ENCODE results near the gene KLK2.
"Not testable (repeated sequence)": the region's sequence is repeated elsewhere in the genome, so short reads cannot be mapped to it uniquely, and the experiment has no call there.

KLK2 gene

DNA sequence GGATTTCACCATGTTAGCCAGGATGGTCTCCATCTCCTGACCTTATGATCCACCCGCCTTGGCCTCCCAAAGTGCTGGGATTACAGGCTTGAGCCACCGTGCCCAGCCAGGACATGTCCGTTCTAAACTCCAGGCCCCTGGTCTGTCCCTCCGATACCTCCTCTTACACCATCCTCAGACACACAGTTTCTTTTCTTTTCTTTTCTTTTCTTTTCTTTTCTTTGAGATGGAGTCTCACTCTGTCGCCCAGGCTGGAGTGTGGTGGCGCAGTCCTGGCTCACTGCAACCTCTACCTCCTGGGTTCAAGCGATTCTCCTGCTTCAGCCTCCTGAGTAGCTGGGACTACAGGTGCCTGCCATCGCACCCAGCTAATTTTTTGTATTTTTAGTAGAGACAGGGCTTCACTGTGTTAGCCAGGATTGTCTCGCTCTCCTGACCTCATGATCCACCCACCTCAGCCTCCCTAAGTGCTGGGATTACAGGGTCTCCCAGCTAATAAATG lies 22.9 kb downstream of the KLK2 start:
- not testable (repeated sequence) for DNase-seq

DNA sequence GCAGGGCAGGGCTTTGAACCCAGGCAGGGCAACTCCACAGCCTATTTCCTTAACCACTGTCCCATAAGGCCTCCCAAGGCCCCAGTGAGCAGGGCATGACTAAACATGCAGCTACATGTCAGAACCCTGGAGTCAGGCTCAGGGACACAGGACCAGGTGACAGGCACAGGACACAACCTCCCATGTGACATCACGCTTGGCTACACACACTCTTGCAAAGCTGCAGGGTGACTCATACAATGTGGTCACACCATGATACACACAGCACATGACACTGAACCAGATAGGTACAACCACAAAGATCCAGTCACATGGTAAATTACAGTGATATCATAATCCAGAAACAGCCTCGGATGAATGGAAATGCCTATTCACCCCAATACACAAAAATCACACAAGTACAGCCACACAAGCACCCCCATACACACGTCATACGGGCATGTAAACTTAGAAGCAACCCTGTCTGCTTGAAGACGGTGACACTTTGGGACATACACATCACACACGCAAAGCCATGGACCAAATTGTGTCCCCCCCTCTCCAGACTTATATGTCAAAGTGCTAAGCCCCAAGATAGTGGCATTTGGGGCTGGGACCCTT lies 23.5 kb downstream of the KLK2 start:
- DNase-seq = no peak

DNA sequence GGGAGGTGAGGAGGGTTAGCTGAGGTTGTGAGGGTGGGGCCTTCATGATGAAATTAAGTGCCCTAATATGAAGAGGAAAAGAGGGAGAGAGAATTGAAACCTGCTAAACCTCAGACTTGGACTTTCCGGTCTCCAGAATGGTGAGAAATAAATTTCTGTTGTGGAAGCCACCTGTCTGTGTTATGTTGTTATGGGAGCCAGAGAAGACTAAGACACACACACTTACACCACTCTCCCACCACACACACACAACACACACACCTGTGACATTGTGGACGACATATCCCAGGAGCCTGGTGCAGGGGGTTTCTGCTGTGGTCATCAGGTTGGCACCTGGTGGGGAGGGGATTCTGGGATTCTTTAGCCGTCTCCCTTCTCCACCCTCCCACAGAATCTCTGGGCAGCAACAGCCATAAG lies 24.0 kb downstream of the KLK2 start:
- no peak for DNase-seq

DNA sequence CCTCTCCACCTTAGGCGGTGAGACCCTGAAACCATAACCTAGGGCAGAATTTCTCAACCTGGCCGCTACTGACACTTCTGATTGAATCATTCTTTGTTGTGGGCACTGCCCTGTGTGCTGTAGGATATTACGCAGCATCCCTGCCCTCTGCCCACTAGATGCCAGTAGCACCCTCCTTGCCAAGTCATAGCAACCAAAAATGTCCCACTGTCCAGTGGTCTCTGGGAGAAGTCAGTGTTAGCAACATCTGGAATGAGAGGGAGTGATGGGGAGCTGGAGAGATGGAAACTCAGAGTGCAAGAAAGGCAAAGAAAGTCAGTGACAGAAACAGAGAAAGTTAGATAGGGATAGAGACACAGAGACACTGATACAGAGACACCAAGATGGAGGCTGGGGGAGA lies 24.4 kb downstream of the KLK2 start:
- no peak for DNase-seq

DNA sequence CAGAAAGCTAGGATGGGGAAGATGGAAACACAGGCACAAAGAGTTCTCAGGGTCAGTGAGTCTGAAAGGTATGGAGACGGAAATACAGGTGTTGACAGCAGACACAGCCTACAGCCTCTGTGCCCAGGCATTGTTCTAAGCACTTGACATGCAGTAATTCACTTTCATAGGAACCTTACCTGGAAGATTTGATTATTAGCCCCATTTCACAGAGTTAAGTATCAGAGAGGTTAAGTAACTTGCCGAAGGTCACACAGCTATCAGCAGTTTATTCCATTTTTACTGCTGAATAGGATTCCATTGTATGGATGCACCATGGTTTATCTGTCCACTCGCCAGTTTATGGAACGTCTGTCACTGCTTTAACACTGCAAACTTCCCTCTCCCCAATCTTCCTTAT lies 24.8 kb downstream of the KLK2 start:
- DNase-seq = no peak

DNA sequence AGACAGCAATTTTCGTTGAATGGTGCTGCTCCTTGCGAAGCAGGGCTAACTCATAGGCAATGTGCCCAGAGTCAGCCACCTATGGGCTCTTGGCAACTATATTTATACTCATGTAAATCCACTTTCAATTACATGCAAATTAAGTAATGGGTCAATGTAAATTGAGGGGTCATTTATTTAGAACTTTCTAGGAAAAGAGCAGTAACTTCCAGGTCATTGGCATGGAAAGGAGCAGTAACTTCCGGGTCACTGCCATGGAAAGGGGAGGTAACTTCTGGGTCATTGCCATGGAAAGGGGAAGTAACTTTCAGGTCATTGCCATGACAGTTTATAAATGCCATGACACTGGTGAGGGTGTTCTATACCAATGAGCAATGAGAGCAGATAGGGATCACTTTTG lies 26.3 kb downstream of the KLK2 start:
- no peak for DNase-seq

DNA sequence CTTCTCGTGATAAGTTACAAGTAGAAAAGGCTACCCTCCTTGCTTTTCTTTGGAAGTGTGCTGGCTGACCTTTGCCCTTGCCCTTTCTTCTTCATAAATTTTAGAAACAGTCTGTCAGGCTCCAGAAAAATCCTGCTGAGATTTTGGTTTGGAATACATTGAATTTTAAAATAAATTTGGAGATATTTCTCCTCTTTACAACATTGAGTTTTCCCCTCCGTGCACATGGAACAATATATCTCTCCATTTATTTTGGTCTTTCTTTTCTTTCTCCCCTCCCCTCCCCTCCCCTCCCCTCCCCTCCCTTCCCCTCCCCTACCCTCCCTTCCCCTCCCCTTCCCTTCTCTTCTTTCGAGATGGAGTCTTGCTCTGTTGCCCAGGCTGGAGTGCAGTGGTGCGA lies 29.4 kb downstream of the KLK2 start:
- DNase-seq = no peak

DNA sequence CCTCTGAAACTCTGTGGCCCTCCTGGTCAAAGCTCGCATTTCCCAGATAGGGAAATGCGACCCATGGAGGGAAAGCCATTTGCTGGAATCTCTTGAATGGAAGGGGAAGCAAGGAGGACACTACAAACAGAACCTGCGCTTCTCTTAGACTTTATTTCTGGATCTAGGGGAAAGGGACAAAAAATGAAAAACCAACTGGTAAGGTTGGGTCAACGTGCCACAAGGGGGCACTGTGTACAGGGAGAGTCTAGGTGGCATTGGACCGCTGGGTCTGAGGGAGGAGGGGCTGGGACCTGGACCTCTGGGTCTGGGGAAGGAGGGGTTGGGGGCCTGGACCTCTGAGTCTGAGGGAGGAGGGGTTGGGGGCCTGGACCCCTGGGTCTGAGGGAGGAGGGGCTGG lies 33.0 kb downstream of the KLK2 start:
- peak in 1 of 2 experiments; percentile 27 for DNase-seq

DNA sequence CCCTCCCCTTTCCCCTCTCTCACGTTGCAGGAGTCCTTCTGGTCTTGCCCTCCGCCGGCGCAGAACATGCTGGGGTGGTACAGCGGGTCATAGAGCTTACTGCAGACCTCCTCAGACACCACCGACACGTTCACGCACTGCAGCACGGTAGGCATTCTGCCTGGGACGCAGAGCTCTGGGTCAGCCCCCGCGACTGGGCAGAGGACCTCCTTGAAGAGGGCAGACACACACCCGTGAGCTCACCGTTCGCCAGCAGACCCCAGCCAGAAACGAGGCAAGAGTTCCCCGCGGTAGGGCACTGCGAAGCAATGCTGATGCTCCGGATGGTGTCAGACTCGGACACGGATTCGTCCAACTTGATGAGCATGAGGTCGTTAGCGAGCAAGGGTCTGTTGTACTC lies 35.1 kb downstream of the KLK2 start:
- no peak for DNase-seq

DNA sequence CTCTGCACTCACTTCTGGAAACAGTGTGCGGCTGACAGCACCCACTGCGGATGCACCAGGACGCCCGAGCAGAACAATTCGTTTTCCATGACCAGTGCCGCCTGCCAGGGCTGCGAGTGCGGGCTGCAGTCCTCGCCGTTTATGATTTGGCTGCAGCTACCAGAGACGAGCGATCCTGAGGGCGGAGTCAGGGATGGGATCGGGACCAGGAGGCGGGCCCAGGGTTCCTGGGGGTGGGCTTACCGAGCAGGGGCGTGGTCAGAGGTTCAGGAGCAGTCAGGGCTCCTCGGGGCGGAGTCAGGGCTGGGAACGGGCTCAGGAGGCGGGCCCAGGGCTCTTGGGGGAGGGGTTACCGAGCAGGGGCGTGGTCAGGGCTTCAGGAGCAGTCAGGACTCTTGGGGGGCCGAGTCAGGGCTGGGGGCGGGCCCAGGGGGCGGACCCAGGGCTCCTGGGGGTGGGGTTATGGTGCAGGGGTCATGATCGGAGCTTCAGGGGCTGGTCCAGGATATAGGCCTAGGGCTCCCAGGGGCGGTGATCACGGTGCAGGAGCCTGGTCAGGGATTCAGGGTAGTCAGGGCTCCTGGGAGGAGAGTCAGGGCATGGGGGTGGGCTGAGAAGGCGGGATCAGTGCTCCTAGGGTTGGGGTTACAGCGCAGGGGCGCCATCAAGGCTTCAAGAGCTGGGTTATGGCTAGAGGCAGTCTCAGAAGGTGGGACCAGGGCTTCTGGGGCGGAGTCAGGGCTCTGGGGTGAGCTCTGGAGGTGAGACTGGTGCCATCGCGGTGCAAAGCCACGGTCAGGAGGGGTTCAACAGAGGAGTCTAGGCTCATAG lies 36.2 kb downstream of the KLK2 start:
- peak in 1 of 2 experiments; percentile 12 for DNase-seq

DNA sequence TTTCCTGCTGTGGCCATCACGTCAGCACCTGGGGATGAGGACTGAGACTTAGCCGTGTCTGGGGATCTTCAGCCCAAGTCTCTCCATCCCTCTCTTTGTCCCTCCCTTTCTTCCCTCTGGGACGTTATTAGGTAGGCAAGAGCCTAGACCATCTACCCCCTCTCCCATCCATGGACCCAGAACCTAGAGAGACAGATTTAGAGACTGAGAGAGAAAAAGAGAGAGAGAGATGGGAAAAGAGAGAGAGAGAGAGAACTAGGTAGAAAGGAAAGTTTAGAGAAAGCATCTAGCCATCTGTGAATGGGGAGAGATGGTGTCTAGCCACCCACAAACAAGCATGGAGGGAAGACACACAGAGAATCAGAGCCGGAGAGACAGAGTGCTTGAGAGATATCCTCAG lies 37.5 kb downstream of the KLK2 start:
- DNase-seq = no peak

DNA sequence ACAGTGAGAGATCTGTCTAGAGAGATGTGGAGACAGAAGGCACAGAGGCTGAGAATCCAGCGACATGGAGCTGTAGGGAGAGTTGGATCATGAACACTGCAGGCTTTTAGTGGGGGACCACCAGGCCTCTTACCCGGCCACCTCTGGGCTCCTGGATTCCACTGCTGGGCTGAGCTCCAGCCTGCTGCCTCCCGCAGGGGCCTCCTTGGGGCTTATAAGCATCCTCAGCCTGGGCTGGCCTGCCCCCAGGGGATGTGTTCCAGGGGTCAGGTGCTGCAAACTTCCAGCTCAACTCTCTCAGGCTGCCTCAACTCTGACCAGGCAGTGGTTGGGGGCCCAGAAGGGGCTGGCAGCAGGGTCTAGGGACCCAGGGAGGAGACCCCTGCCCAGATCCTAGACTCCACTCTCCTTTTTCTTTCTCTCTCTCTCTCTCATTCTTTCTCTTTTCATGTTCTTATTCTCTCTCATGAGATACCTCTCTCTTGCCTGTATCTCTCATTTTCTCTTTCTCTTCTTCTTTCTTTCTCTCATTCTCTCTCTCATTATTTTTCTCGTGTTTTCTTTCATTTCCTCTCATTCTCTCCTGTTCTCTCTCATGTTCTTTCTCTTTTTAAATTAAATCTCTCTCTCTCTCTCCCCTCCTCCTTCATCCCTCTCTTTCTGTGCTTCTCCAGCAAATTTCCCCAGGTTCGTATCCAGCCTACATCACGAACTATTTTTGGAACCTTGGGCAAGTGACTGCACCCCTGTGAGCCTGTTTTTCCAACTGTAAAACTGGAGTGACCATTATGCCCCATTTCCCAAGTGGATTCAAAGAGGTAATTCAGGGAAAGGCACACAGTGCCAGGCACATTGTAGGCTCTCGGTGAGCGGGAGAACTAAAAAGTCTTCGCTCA lies 38.2 kb downstream of the KLK2 start, which contains the start of gene KLK4:
TSS of gene KLK4 (minus strand) at position 190 of the 896 bp plus-strand sequence. CDS start 657 bp downstream, outside the sequence.
- no peak for DNase-seq

DNA sequence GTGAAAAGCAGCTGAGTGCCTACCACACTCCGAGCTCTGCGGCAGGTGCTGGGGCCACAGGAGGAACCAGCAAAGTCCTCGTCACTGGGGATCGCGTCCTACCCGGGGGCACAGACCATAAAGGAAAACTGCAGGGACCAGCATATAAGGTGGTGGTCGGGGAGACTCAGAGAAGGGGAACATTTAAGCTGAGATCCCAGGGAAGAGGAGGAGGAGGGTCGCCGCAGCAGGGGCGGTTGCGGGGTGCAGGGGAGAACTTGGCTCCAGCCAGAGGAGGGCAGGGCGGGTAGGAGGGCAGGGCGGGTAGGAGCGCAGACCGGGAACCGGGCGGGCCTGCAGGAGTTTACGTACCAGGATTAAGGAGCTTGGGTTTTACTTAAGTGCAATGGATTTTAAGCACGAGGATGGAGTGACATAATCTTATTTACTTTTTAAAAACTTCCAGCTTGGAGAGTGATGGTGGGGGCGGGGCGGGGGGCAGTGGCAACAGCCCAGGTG lies 38.9 kb downstream of the KLK2 start:
- DNase-seq = no peak

DNA sequence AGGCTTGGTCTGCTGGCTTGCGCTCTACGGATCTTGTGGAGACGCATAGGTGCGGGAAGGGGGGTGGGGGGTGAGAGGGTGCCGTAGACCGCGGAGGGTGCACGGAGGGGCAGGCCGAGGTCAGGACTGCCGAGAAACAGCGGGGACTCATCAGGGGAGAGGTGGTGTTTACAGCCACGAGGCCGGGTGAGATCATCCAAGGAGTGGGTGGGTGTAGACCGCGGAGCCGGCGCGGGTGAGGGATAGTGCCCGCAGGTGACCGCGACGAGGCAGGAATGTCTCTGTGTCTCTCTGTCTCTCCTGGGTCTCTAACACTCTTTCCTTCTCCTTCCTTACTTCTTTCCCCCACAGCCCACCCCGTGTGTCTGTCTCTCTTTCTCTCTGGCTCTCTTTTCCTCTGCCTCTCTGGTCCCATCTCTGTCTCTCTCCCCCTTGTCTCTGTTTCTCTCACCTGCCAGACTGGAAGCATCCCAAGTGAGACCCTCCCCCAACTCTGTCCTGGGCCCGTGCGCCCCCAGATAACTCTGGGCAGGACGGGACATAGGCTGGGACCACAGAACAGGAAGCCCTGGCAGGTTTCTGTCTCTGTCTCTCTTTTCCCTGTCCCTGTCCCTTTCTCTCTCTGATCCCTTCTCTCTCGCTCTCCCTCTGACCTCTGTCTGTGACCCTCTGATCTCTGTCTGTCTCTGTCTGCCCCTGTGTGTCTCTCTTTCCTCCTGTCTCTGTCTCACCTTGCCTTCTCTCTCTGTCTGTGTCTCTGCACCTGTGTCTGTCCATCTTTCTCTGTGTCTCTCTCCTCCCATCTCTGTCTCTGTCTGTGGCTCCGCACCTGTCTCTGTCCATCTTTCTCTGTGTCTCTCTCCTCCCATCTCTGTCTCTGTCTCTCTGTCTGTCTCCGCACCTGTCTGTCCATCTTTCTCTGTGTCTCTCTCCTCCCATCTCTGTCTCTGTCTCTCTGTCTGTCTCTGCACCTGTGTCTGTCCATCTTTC lies 39.8 kb downstream of the KLK2 start:
- DNase-seq = no peak

DNA sequence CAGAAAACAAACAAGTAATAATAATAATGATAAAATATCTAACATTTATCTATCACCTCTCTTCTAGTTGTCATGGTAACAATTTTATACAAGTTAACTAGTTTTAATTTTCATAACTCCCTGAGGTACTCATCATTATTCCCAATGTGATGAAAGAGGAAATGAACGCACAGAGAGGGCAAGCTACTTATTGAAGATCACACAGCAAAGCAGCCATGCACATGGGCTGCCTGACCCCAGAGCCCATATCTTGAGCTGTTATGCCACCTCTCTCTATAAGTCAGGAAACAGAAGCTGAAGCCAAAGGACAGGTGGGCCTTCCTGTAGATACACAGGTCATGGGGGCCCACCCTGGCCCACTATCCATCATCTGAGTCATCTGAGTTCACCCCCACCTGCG lies 42.8 kb downstream of the KLK2 start:
- DNase-seq = no peak

DNA sequence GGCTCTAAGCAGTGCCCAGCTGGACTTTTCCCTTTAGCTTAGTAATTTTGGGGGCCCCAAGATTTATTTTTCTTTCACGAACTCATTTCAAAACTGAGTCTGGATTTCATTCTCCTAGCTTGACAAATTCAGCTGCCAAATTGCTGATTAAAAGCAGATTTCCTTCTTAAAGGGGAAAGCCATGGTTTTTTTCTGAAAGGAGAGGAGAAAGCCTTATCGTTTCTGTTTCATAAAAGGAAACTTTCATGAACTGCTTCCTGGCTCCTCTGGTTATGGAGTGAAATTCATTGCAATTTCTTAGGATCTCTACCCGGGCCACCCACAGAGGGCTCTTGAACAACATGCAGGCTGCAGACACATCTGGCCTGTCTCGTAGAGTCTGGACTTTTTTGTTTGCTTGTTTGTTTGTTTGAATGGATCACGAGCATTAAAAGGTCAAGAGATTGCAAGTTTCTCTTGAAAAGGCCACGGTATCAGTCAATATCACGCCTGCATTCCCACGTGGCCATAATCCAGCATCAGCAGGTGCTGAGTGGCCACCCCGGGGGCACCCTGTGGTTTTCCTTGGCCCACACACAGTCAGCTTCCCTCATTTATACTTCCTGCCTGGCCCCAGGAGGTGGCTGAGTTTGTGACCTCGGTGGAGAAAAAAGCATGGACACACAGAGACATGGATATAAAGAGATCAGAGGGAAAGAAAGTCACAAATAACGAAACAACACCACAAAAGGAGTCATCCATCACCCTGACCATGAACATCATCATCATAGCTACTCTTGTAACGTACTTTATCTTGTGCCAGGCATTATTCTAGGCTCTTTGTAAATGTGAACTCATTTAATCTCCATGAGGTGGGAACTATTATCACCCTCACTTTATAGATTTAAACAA lies 48.4 kb downstream of the KLK2 start:
- DNase-seq = no peak

DNA sequence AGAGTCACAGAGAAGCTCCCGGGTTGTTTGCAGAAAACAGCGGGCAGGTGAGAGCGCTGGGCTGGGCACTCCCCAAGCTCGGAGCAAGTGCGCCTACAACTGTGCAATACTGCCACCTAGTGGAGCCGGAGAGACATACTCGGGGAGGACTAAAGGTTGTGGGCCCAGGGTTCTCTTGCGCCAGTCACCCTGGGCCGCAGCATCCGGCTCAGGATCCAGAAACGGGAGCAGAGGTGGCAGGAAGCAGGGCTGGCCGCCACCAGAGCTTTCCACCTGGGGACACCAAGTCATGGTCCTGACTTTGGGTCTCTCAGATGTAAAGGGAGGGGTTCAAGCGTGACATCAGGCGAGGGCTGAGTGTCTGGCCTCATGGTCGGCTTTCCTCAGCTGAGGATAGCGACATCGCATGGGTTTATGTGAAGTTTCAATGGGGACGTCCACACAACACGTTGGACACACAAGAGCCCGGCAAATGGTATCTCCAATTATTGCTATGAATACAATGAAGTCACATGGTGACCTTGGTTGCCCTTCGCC lies 49.1 kb downstream of the KLK2 start:
- peak; percentile 66 to 68 for DNase-seq

DNA sequence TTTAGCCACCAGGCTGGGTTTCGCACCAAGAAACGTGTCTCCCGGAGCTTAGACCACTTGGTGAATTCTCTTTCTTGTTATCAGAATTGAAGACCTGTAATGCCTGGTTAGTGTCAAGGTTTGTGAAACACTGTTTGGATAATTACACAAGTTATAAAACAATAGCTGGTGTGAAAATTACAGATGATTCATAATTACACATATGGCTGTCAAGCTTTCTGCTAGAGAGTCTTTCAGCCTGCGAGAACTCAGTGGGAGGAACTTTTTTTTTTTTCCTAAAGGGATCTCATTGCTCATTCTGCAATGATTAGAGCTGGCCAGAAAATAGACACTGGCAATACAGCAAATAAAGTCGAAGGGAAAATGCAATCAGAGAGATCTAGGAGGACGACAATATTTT lies 51.3 kb downstream of the KLK2 start:
- no peak for DNase-seq

DNA sequence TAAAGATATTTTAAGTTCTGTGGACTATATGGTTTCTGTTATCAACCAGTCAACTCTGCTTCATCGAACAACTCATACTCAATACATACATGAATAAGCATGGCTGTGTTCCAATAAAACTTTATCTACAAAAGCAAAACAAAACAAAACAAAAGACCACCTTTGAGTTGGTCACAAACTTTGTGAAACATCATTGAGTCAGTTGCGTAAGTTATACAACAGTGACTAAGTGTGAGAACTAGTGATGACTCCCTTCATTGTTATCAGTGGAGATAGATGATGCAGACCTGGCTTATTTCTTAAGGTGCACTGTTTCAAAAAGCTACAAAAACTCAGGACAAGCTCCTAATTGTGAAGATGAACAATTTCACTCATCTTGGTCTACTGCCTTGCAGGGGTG lies 52.5 kb downstream of the KLK2 start:
- DNase-seq = no peak

DNA sequence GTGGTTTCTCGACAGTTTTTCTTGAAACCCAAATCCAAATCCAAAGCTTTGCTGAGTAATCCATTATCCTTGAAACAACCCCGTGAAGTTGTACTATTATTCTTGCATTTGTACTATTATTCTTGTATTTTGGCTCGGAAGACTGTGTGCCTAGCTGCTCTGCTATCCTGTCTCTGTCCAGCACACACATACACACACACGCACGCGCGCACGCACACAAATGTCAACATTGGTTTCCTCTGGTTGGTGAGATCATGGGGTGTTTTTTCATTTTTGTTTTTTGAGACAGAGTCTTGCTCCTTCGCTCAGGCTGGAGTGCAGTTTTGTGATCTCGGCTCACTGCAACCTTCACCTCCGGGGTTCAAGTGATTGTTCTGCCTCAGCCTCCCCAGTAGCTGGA lies 52.9 kb downstream of the KLK2 start:
- DNase-seq = no peak

Measured in stimulated activated CD4-positive, alpha-beta T cell treated with anti-CD3 and anti-CD28 coated beads, Interleukin-4, amount 100 ng/mL, for 4 hours (primary cell).